GM19239 (cell line): ENCODE data around the gene PROCA1.
A peak's percentile ranks its signal among the peaks of the same experiment; 100 is the strongest.

Source experiments
- DNase-seq: peaks from one replicate; pipeline ENCODE4 v3.0.0; 2011; ENCODE audit warnings: low spot score; ENCODE audit not compliant: insufficient read length
- FAIRE-seq: peaks from 2 replicates; lab custom pipeline; 2011; peaks lifted over from hg19 to GRCh38; lab: Jason Lieb, UNC

PROCA1 gene

GRCh38 chr17:28711723-28712031 is at the start of gene PROCA1:
Gene PROCA1, minus strand, starts transcription at chr17:28711888. Its CDS starts 228 bp downstream, at chr17:28711660.
- DNase-seq (no peak), FAIRE-seq (no peak)

- DNase-seq, result no peak
Measured at GRCh38 chr17:28760601-28761562, 49.2 kb upstream of the PROCA1 start.

GRCh38 chr17:28759256-28759865 is 47.7 kb upstream of the PROCA1 start:
- FAIRE-seq, result no peak
- no peak for DNase-seq

More at GRCh38 chr17:28760601-28761562, 49.2 kb upstream of the PROCA1 start:
- FAIRE-seq, result no peak

- DNase-seq (no peak), FAIRE-seq (no peak)
Measured at GRCh38 chr17:28758411-28759121, 46.9 kb upstream of the PROCA1 start.

GRCh38 chr17:28756049-28756804 is 44.5 kb upstream of the PROCA1 start:
- DNase-seq, result no peak
- FAIRE-seq, result no peak

GRCh38 chr17:28755486-28755885 is 43.8 kb upstream of the PROCA1 start:
- no peak for DNase-seq
- FAIRE-seq, result no peak

- DNase-seq (no peak), FAIRE-seq (no peak)
Measured at GRCh38 chr17:28751600-28752366, 40.1 kb upstream of the PROCA1 start.

- DNase-seq, result peak; percentile 73
- peak; percentile 92 for FAIRE-seq
Measured at GRCh38 chr17:28750178-28751047, 38.7 kb upstream of the PROCA1 start.

- FAIRE-seq, result no peak
Measured at GRCh38 chr17:28749516-28750177, 38.0 kb upstream of the PROCA1 start.

GRCh38 chr17:28748852-28749515 is 37.3 kb upstream of the PROCA1 start:
- DNase-seq, result no peak
- no peak for FAIRE-seq

More at GRCh38 chr17:28749516-28750177, 38.0 kb upstream of the PROCA1 start:
- DNase-seq, result no peak

- FAIRE-seq, result no peak
- DNase-seq, result no peak
Measured at GRCh38 chr17:28747801-28748750, 36.4 kb upstream of the PROCA1 start.

GRCh38 chr17:28747051-28747691 is 35.5 kb upstream of the PROCA1 start:
- FAIRE-seq (no peak), DNase-seq (no peak)

- DNase-seq (no peak), FAIRE-seq (no peak)
Measured at GRCh38 chr17:28746611-28747050, 34.9 kb upstream of the PROCA1 start.

- DNase-seq (no peak), FAIRE-seq (no peak)
Measured at GRCh38 chr17:28745786-28746411, 34.2 kb upstream of the PROCA1 start.
